Lower leg skin (tissue), 3 donors: ENCODE measurements around the gene PROM1.

Experiments
- CTCF ChIP-seq, 3 donors: fragments of 450-650 bp; IDR thresholded peaks; one replicate each; pipeline ENCODE4 v1.5.1; 2016; ENCODE audit warnings: antibody characterized with exemption in 3 of 3, mild to moderate bottlenecking in 3 of 3, moderate library complexity in 2 of 3
- POLR2A ChIP-seq, 2 donors: fragments of 450-650 bp; IDR thresholded peaks; one replicate each; pipeline ENCODE4 v1.6.1; 2016 to 2017; ENCODE audit warnings: antibody characterized with exemption in 2 of 2, mild to moderate bottlenecking in 1 of 2, moderate library complexity in 1 of 2

GRCh38 chr4:15958562-15958961 is 125.3 kb downstream of the PROM1 start:
- no peak for TF ChIP-seq CTCF (IDR thresholded peaks at IDR 0.05)
- no peak for TF ChIP-seq POLR2A (IDR thresholded peaks at IDR 0.05)
